IPS-18a (cell line): ENCODE results near the gene LIMS4.
"Not testable (repeated sequence)": the region's sequence is repeated elsewhere in the genome, so short reads cannot be mapped to it uniquely, and the experiment has no call there.

ENCODE experiments used
- H3K27ac ChIP-seq: one replicate; pipeline ENCODE4 v1.5.1; 2013; ENCODE audit warnings: low read length
- H3K27me3 ChIP-seq: one replicate; pipeline ENCODE4 v1.6.1; 2013; ENCODE audit warnings: mild to moderate bottlenecking, low read length; ENCODE audit not compliant: control insufficient read depth, insufficient read depth
- H3K36me3 ChIP-seq: one replicate; pipeline ENCODE4 v1.6.1; 2013; ENCODE audit warnings: low read depth, low read length; ENCODE audit not compliant: control insufficient read depth
- H3K4me1 ChIP-seq: one replicate; pipeline ENCODE4 v1.6.1; 2013; ENCODE audit warnings: low read depth, low read length; ENCODE audit not compliant: control insufficient read depth
- H3K4me3 ChIP-seq: one replicate; pipeline ENCODE4 v1.5.1; 2013; ENCODE audit warnings: low read length
- H3K9ac ChIP-seq: one replicate; pipeline ENCODE4 v1.6.1; 2013; ENCODE audit warnings: mild to moderate bottlenecking, low read length, moderate library complexity
- H3K9me3 ChIP-seq: one replicate; pipeline ENCODE4 v1.6.1; 2013; ENCODE audit warnings: low read depth, low read length; ENCODE audit not compliant: control insufficient read depth

The LIMS4 gene

GRCh38 chr2:110472171-110473058 is at the start of gene LIMS4:
Gene LIMS4, minus strand, starts transcription at chr2:110472816. Its CDS starts 38 bp downstream, at chr2:110472778.
- not testable (repeated sequence) for H3K36me3 ChIP-seq, H3K4me3 ChIP-seq, H3K27me3 ChIP-seq, H3K9me3 ChIP-seq, H3K9ac ChIP-seq, H3K27ac ChIP-seq, H3K4me1 ChIP-seq

GRCh38 chr2:110499755-110500377 is 27.2 kb upstream of the LIMS4 start:
- not testable (repeated sequence) for H3K4me3 ChIP-seq, H3K4me1 ChIP-seq, H3K36me3 ChIP-seq, H3K27me3 ChIP-seq, H3K9ac ChIP-seq, H3K27ac ChIP-seq, H3K9me3 ChIP-seq

GRCh38 chr2:110496027-110496426 is 23.4 kb upstream of the LIMS4 start:
- not testable (repeated sequence) for H3K36me3 ChIP-seq, H3K9me3 ChIP-seq, H3K27me3 ChIP-seq, H3K27ac ChIP-seq, H3K9ac ChIP-seq, H3K4me1 ChIP-seq, H3K4me3 ChIP-seq

- not testable (repeated sequence) for H3K27me3 ChIP-seq, H3K36me3 ChIP-seq, H3K4me1 ChIP-seq, H3K4me3 ChIP-seq, H3K9ac ChIP-seq, H3K27ac ChIP-seq, H3K9me3 ChIP-seq
Measured at GRCh38 chr2:110494488-110494887, 21.9 kb upstream of the LIMS4 start.

GRCh38 chr2:110488991-110489390 is 16.4 kb upstream of the LIMS4 start:
- not testable (repeated sequence) for H3K9ac ChIP-seq, H3K9me3 ChIP-seq

GRCh38 chr2:110482697-110483096 is 10.1 kb upstream of the LIMS4 start:
- not testable (repeated sequence) for H3K36me3 ChIP-seq, H3K27me3 ChIP-seq, H3K9me3 ChIP-seq, H3K4me3 ChIP-seq, H3K4me1 ChIP-seq, H3K27ac ChIP-seq, H3K9ac ChIP-seq

More at GRCh38 chr2:110488991-110489390, 16.4 kb upstream of the LIMS4 start:
- H3K4me3 ChIP-seq, H3K4me1 ChIP-seq, H3K27me3 ChIP-seq, H3K36me3 ChIP-seq, H3K27ac ChIP-seq: not testable (repeated sequence)

- not testable (repeated sequence) for H3K4me1 ChIP-seq
Measured at GRCh38 chr2:110481200-110481599, 8.6 kb upstream of the LIMS4 start.

GRCh38 chr2:110480084-110480483 is 7.5 kb upstream of the LIMS4 start:
- not testable (repeated sequence) for H3K27me3 ChIP-seq, H3K9me3 ChIP-seq, H3K4me1 ChIP-seq, H3K4me3 ChIP-seq, H3K9ac ChIP-seq, H3K36me3 ChIP-seq, H3K27ac ChIP-seq

More at GRCh38 chr2:110481200-110481599, 8.6 kb upstream of the LIMS4 start:
- H3K9me3 ChIP-seq, H3K36me3 ChIP-seq, H3K27me3 ChIP-seq, H3K9ac ChIP-seq, H3K4me3 ChIP-seq, H3K27ac ChIP-seq: not testable (repeated sequence)

- H3K27ac ChIP-seq, H3K27me3 ChIP-seq, H3K4me1 ChIP-seq, H3K4me3 ChIP-seq, H3K36me3 ChIP-seq, H3K9me3 ChIP-seq, H3K9ac ChIP-seq: not testable (repeated sequence)
Measured at GRCh38 chr2:110477370-110477769, 4.8 kb upstream of the LIMS4 start.

GRCh38 chr2:110476952-110477351 is 4.3 kb upstream of the LIMS4 start:
- not testable (repeated sequence) for H3K27me3 ChIP-seq, H3K9me3 ChIP-seq, H3K4me1 ChIP-seq, H3K4me3 ChIP-seq, H3K36me3 ChIP-seq, H3K9ac ChIP-seq, H3K27ac ChIP-seq

GRCh38 chr2:110475627-110476359 is 3.2 kb upstream of the LIMS4 start:
- not testable (repeated sequence) for H3K4me1 ChIP-seq, H3K27ac ChIP-seq, H3K9me3 ChIP-seq, H3K9ac ChIP-seq, H3K27me3 ChIP-seq, H3K4me3 ChIP-seq, H3K36me3 ChIP-seq
